ENCODE results near the gene CYB5R4. TPM values are rescaled to one million over a fixed set of nuclear protein-coding genes. Genes with fewer than 3 reads are reported as not detected.

The CYB5R4 gene
- polyA plus RNA-seq, result 10 to 100 TPM; 10.0 to 15.4 (median 11.8) TPM
- long read RNA-seq, donor 1, full-length matches to known transcripts, result 4 of 4 reads
- long read RNA-seq, donor 1, partial matches to known transcripts, result 0 of 4 reads
- long read RNA-seq, donor 1, other reads (novel, unspliced or antisense), result 0 of 4 reads
- long read RNA-seq, donor 2, full-length matches to known transcripts, result 3 of 3 reads
- long read RNA-seq, donor 2, partial matches to known transcripts, result 0 of 3 reads
- long read RNA-seq, donor 2, other reads (novel, unspliced or antisense), result 0 of 3 reads
- long read RNA-seq, donor 3, result 0 reads
- long read RNA-seq, donor 4, result 0 reads
- long read RNA-seq, donor 5, result 0 reads
- long read RNA-seq, donor 6, full-length matches to known transcripts, result 2 of 2 reads
- long read RNA-seq, donor 6, partial matches to known transcripts, result 0 of 2 reads
- long read RNA-seq, donor 6, other reads (novel, unspliced or antisense), result 0 of 2 reads
- long read RNA-seq, donor 7, full-length matches to known transcripts, result 3 of 3 reads
- long read RNA-seq, donor 7, partial matches to known transcripts, result 0 of 3 reads
- long read RNA-seq, donor 7, other reads (novel, unspliced or antisense), result 0 of 3 reads
- long read RNA-seq, donor 8, result 0 reads
- long read RNA-seq, donor 9, result 0 reads
- long read RNA-seq, donor 10, full-length matches to known transcripts, result 2 of 2 reads
- long read RNA-seq, donor 10, partial matches to known transcripts, result 0 of 2 reads
- long read RNA-seq, donor 10, other reads (novel, unspliced or antisense), result 0 of 2 reads

DNA sequence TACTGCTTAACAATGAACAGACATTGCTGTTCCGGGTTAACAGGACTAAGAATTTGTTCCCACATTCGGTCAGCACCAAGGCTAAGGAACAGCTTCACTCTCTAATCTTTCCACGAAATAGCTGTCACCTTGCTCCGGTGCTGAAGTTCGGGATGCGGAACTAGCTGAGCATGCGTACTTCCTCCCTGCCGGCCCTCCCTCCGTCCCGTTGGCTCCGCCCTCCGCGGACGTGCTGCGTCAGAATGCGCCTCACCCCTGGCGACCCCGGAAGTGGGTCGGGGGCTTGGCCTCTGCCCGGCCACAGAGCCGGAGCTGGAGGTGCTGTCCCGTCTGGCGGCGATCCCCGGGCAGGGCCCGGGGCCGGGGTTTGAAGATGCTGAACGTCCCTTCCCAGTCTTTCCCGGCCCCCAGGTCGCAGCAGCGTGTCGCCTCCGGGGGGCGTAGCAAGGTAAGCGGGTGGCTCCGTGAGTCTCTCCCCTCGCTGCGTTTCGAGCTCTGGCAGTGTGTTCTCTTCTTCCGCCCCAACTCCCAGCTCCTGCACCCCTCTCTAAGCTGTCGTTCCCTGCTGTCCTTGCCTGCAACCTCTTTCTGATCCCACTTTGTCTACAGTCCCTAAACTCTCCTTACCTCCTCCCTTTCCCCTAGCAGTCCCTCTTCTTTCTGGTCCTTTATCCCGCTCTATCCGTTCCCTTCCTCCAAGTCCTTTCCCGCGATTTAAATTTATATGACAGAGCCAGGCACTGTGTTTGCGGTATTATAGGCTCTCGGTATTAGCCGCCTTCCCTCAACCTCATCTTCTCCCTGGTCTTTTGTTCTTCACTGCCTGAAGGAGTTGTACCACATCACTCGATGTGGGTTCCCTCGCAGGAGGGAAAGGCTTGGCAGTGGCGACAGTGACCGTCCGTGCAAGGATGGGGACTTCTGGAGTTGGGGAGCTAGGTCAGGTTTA lies at the start of gene CYB5R4:
Gene CYB5R4 (plus strand): TSS at position 280 of the 949 bp plus-strand sequence. CDS start 94 bp downstream, at position 374.
- Histone ChIP-seq H3K27ac (ENCODE audit: low read depth in 1 of 3, low read length in 2 of 3) (peak within 1 kb of the TSS; percentile 75 to 86 (median 80)), H3K4me3 (ENCODE audit: low read depth in 1 of 3, low read length in 3 of 3) (peak within 1 kb of the TSS; percentile 74 to 87 (median 81)), H3K4me1 (ENCODE audit: control insufficient read depth in 3 of 3, insufficient read depth in 2 of 3, low read depth in 1 of 3, low read length in 2 of 3) (peaks cover 0 to 7% (median 3%) of the 10 kb centered on the region in 3 donors), H3K27me3 (ENCODE audit: control insufficient read depth in 3 of 3, insufficient read depth in 3 of 3, low read length in 3 of 3) (peaks cover 0 to 8% (median 3%) of the 10 kb centered on the region in 3 donors), H3K9me3 (ENCODE audit: control insufficient read depth in 2 of 2, insufficient read depth in 1 of 2, low read depth in 1 of 2, low read length in 1 of 2) (no peaks in the 10 kb centered on the region), H3K36me3 (ENCODE audit: control insufficient read depth in 3 of 3, insufficient read depth in 2 of 3, low read depth in 1 of 3, low read length in 3 of 3) (no peaks in the 10 kb centered on the region)
- DNase-seq (peak; percentile 96 to 98), FAIRE-seq (peak; percentile 64)
- 0 to 1% (median 0%) methylated on average over 52 to 53 of the region's 53 CpGs for WGBS, 3 donors

DNA sequence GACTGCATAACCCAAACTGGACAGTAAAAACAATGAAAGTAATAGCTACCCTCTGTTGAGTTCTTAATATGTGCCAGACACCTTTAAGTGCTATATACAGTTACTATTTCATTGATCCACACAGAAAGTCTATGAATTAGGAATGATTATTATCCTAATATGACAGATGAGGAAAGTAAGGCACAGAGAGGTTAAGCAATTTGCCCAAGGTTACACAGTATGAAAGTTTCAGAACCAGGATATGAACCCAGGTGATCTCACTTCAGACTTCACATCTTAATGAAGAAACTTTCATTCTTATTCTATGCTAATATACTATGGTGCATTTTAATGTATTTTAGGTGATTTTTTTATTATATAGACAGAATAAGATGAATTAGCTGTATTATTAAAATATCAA lies 46.9 kb upstream of the CYB5R4 start:
- Histone ChIP-seq H3K4me1 (ENCODE audit: control insufficient read depth in 3 of 3, insufficient read depth in 2 of 3, low read depth in 1 of 3, low read length in 2 of 3) (no peaks in the 10 kb centered on the region), H3K27ac (ENCODE audit: low read depth in 1 of 3, low read length in 2 of 3) (no peak overlapping the region), H3K4me3 (ENCODE audit: low read depth in 1 of 3, low read length in 3 of 3) (no peak overlapping the region), H3K9me3 (ENCODE audit: control insufficient read depth in 2 of 2, insufficient read depth in 1 of 2, low read depth in 1 of 2, low read length in 1 of 2) (no peaks in the 10 kb centered on the region), H3K36me3 (ENCODE audit: control insufficient read depth in 3 of 3, insufficient read depth in 2 of 3, low read depth in 1 of 3, low read length in 3 of 3) (no peaks in the 10 kb centered on the region), H3K27me3 (ENCODE audit: control insufficient read depth in 3 of 3, insufficient read depth in 3 of 3, low read length in 3 of 3) (no peaks in the 10 kb centered on the region)
- no peak for FAIRE-seq
- no peak for DNase-seq

- H3K27me3 ChIP-seq (ENCODE audit: control insufficient read depth in 3 of 3, insufficient read depth in 3 of 3, low read length in 3 of 3), result no peaks in the 10 kb centered on the region
- no peak overlapping the region for H3K4me3 ChIP-seq (ENCODE audit: low read depth in 1 of 3, low read length in 3 of 3)
- FAIRE-seq (no peak), DNase-seq (no peak)
- H3K36me3 ChIP-seq (ENCODE audit: control insufficient read depth in 3 of 3, insufficient read depth in 2 of 3, low read depth in 1 of 3, low read length in 3 of 3), result no peaks in the 10 kb centered on the region
- no peaks in the 10 kb centered on the region for H3K4me1 ChIP-seq (ENCODE audit: control insufficient read depth in 3 of 3, insufficient read depth in 2 of 3, low read depth in 1 of 3, low read length in 2 of 3)
- no peaks in the 10 kb centered on the region for H3K9me3 ChIP-seq (ENCODE audit: control insufficient read depth in 2 of 2, insufficient read depth in 1 of 2, low read depth in 1 of 2, low read length in 1 of 2)
- WGBS, 3 donors, result 21 to 45% (median 32%) methylated on average over 2 of the region's 2 CpGs
- H3K27ac ChIP-seq (ENCODE audit: low read depth in 1 of 3, low read length in 2 of 3), result no peak overlapping the region
Observed at GRCh38 chr6:83815631-83816272, 43.7 kb upstream of the CYB5R4 start.

- no peaks in the 10 kb centered on the region for H3K4me1 ChIP-seq (ENCODE audit: control insufficient read depth in 3 of 3, insufficient read depth in 2 of 3, low read depth in 1 of 3, low read length in 2 of 3)
- no peak overlapping the region for H3K27ac ChIP-seq (ENCODE audit: low read depth in 1 of 3, low read length in 2 of 3)
- no peaks in the 10 kb centered on the region for H3K9me3 ChIP-seq (ENCODE audit: control insufficient read depth in 2 of 2, insufficient read depth in 1 of 2, low read depth in 1 of 2, low read length in 1 of 2)
- FAIRE-seq (no peak), DNase-seq (no peak)
- H3K27me3 ChIP-seq (ENCODE audit: control insufficient read depth in 3 of 3, insufficient read depth in 3 of 3, low read length in 3 of 3), result no peaks in the 10 kb centered on the region
- H3K4me3 ChIP-seq (ENCODE audit: low read depth in 1 of 3, low read length in 3 of 3), result no peak overlapping the region
- WGBS, 3 donors, result 72 to 82% (median 76%) methylated on average over 3 of the region's 3 CpGs
- no peaks in the 10 kb centered on the region for H3K36me3 ChIP-seq (ENCODE audit: control insufficient read depth in 3 of 3, insufficient read depth in 2 of 3, low read depth in 1 of 3, low read length in 3 of 3)
Observed at GRCh38 chr6:83822629-83823169, 36.8 kb upstream of the CYB5R4 start.

GRCh38 chr6:83824388-83824801 lies 35.1 kb upstream of the CYB5R4 start:
- FAIRE-seq (no peak), DNase-seq (no peak)
- no peaks in the 10 kb centered on the region for H3K27me3 ChIP-seq (ENCODE audit: control insufficient read depth in 3 of 3, insufficient read depth in 3 of 3, low read length in 3 of 3)
- no peaks in the 10 kb centered on the region for H3K36me3 ChIP-seq (ENCODE audit: control insufficient read depth in 3 of 3, insufficient read depth in 2 of 3, low read depth in 1 of 3, low read length in 3 of 3)
- H3K27ac ChIP-seq (ENCODE audit: low read depth in 1 of 3, low read length in 2 of 3), result no peak overlapping the region
- H3K4me3 ChIP-seq (ENCODE audit: low read depth in 1 of 3, low read length in 3 of 3), result no peak overlapping the region
- 14 to 19% (median 14%) methylated on average over 3 of the region's 3 CpGs for WGBS, 3 donors
- H3K9me3 ChIP-seq (ENCODE audit: control insufficient read depth in 2 of 2, insufficient read depth in 1 of 2, low read depth in 1 of 2, low read length in 1 of 2), result no peaks in the 10 kb centered on the region
- H3K4me1 ChIP-seq (ENCODE audit: control insufficient read depth in 3 of 3, insufficient read depth in 2 of 3, low read depth in 1 of 3, low read length in 2 of 3), result no peaks in the 10 kb centered on the region

DNA sequence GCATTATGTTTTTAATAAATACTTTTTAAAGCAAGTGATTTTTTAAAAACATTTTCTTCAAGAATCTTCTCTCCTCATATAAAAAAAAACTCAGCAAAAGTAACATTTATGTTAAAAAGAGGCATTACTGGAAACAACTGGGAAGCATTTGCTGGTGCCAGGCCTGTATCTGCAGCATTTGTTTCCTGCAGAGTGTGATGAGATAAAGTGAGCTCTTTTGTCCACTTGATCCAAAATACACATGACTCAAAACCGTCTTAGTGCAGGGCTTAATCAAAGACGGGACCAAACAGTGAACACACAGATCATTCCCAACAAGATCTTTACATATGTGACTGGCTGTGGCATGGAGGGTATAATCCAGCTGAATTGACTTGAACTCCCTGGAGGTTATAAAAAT lies 34.7 kb upstream of the CYB5R4 start:
- 10 to 22% (median 14%) methylated on average over 2 of the region's 2 CpGs for WGBS, 3 donors
- H3K4me1 ChIP-seq (ENCODE audit: control insufficient read depth in 3 of 3, insufficient read depth in 2 of 3, low read depth in 1 of 3, low read length in 2 of 3), result no peaks in the 10 kb centered on the region
- H3K9me3 ChIP-seq (ENCODE audit: control insufficient read depth in 2 of 2, insufficient read depth in 1 of 2, low read depth in 1 of 2, low read length in 1 of 2), result no peaks in the 10 kb centered on the region
- FAIRE-seq, result no peak
- no peaks in the 10 kb centered on the region for H3K36me3 ChIP-seq (ENCODE audit: control insufficient read depth in 3 of 3, insufficient read depth in 2 of 3, low read depth in 1 of 3, low read length in 3 of 3)
- H3K27me3 ChIP-seq (ENCODE audit: control insufficient read depth in 3 of 3, insufficient read depth in 3 of 3, low read length in 3 of 3), result no peaks in the 10 kb centered on the region
- no peak for DNase-seq
- H3K27ac ChIP-seq (ENCODE audit: low read depth in 1 of 3, low read length in 2 of 3), result no peak overlapping the region
- H3K4me3 ChIP-seq (ENCODE audit: low read depth in 1 of 3, low read length in 3 of 3), result no peak overlapping the region

DNA sequence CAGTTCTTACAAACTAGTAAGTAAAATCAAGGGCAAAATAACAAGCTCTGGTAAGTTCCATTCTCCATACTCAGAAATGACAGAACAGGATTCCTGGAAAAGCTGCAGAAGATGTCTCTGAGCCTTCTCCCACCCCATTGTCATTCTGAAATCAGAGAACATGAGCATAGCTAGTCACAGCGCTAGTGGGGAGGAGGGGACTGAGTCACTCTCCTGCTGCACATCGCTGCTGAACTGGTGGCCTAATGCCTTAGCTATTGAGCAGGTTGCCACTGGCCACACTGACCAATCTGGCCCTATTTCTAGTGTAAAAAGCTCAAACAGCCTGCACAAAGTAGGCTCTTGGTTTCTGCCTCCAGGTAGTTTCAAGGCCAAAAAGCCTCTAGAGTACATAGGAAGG lies 32.4 kb upstream of the CYB5R4 start:
- Histone ChIP-seq H3K4me3 (ENCODE audit: low read depth in 1 of 3, low read length in 3 of 3) (no peak overlapping the region), H3K27me3 (ENCODE audit: control insufficient read depth in 3 of 3, insufficient read depth in 3 of 3, low read length in 3 of 3) (no peaks in the 10 kb centered on the region), H3K4me1 (ENCODE audit: control insufficient read depth in 3 of 3, insufficient read depth in 2 of 3, low read depth in 1 of 3, low read length in 2 of 3) (no peaks in the 10 kb centered on the region), H3K9me3 (ENCODE audit: control insufficient read depth in 2 of 2, insufficient read depth in 1 of 2, low read depth in 1 of 2, low read length in 1 of 2) (no peaks in the 10 kb centered on the region), H3K27ac (ENCODE audit: low read depth in 1 of 3, low read length in 2 of 3) (no peak overlapping the region), H3K36me3 (ENCODE audit: control insufficient read depth in 3 of 3, insufficient read depth in 2 of 3, low read depth in 1 of 3, low read length in 3 of 3) (no peaks in the 10 kb centered on the region)
- 42 to 59% (median 42%) methylated on average over 2 of the region's 2 CpGs for WGBS, 3 donors
- DNase-seq (no peak), FAIRE-seq (no peak)
